ENCODE data around the gene ETS1. TPM values are rescaled to one million over a fixed set of nuclear protein-coding genes. Genes with fewer than 3 reads are reported as not detected.
A peak's percentile ranks its signal among the peaks of the same experiment; 100 is the strongest.

Gene ETS1
- total RNA-seq, 1 donor from 2014 or later = 121 TPM

DNA sequence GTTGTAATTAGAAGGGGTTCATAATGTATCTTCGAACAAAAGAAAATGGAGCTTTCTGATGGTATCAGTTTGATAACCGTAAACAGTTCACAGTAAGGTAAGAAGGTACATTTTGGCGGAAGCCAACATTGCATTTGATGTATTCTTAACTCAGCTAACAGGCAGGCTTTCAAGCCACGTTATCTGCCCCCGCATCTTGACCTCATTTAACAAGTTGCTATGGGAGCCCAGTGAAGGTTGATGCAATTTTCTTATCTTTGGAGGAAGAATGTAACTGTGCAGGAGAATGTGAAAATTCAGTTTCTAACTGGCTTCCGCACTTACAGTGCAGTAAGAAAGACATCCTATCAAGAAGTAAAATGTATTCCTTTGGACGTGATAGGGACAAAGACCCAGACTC lies 110.6 kb downstream of the ETS1 start:
- intact Hi-C loops (cut with DNase I) = no loop called here
- DNase-seq (no peak), ATAC-seq (peak; percentile 77)
- Histone ChIP-seq H3K4me3 (no peak overlapping the region), H3K9me3 (no peaks in the 10 kb centered on the region), H3K27ac (no peak overlapping the region), H3K27me3 (no peaks in the 10 kb centered on the region), H3K4me1 (peaks cover 91% of the 10 kb centered on the region), H3K36me3 (peaks cover 43% of the 10 kb centered on the region)
- TF ChIP-seq, protein P1, sequence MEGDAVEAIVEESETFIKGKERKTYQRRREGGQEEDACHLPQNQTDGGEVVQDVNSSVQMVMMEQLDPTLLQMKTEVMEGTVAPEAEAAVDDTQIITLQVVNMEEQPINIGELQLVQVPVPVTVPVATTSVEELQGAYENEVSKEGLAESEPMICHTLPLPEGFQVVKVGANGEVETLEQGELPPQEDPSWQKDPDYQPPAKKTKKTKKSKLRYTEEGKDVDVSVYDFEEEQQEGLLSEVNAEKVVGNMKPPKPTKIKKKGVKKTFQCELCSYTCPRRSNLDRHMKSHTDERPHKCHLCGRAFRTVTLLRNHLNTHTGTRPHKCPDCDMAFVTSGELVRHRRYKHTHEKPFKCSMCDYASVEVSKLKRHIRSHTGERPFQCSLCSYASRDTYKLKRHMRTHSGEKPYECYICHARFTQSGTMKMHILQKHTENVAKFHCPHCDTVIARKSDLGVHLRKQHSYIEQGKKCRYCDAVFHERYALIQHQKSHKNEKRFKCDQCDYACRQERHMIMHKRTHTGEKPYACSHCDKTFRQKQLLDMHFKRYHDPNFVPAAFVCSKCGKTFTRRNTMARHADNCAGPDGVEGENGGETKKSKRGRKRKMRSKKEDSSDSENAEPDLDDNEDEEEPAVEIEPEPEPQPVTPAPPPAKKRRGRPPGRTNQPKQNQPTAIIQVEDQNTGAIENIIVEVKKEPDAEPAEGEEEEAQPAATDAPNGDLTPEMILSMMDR (IDR thresholded peaks at IDR 0.05) = no peak

DNA sequence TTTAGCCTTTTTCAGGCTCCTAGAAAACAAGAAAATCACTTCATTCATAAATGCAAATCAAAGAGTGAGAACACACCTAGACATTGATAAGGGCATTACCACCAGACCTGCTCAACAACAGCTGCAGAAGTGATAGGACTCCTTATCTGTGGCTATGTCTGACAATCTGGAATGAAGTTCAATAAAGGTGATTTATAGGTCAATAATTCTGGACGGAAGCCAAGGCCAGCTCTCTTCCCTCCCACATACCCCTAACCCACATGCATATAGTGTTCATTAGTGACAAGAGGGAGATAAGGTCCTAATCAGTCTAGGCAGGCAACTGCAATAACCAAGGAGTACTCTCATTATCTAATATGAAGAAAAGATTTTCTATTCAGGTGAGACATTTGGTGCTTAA lies 111.3 kb downstream of the ETS1 start:
- Histone ChIP-seq H3K4me1 (peaks cover 91% of the 10 kb centered on the region), H3K27ac (peak overlapping the region; percentile 48)

DNA sequence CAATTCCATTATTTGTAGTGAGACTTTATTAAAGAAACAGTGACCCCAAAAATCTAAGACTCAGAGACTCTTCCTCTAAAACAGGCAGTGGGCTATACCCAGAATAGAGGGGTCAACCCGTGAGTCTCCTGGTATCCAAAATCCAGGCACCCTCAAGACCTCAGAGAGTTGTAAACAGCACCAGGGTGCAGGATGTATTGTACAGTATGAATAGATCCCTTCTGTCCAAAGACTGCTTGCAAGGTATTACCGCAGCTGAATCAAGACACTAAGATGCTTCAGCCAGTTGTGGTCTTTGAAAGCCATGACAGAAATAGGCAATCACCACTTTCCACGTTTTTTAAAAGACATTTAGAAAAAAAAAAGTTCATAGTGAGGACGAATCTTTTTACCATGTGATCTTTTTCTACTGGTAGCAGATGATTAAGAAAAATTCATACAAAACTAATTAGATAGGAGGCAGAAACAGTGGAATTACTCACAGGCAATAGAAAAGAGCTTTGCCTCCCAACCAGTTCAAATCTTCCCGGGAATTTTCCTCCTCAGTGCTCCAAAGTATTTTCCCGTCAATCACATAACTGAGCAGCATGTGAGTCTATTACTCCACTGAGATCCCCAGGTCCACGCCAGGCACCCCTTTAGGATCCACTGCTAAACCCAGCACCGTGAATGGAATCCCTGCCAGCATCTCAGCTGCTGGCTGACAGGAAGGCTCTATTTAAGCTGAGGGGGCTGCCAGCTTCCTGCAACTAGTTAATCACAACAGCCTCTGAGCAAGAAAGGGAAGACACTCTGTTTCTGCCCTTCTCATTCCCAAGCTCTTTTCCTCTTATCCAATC lies 113.1 kb downstream of the ETS1 start:
- ATAC-seq = no peak
- Histone ChIP-seq H3K27ac (peak overlapping the region; percentile 48), H3K36me3 (peaks cover 39% of the 10 kb centered on the region), H3K4me1 (peaks cover 86% of the 10 kb centered on the region), H3K27me3 (no peaks in the 10 kb centered on the region), H3K4me3 (no peak overlapping the region), H3K9me3 (no peaks in the 10 kb centered on the region)
- no peak for DNase-seq
- intact Hi-C loops (cut with DNase I) = no loop called here
- TF ChIP-seq, protein P1 (IDR thresholded peaks at IDR 0.05) = no peak

More for the DNA sequence above, 111.3 kb downstream of the ETS1 start:
- H3K27me3 ChIP-seq = no peaks in the 10 kb centered on the region
- H3K36me3 ChIP-seq = peaks cover 43% of the 10 kb centered on the region
- H3K9me3 ChIP-seq = no peaks in the 10 kb centered on the region
- intact Hi-C loops (cut with DNase I) = no loop called here
- TF ChIP-seq, protein P1 (IDR thresholded peaks at IDR 0.05) = no peak
- DNase-seq = no peak
- ATAC-seq = no peak
- H3K4me3 ChIP-seq = no peak overlapping the region

DNA sequence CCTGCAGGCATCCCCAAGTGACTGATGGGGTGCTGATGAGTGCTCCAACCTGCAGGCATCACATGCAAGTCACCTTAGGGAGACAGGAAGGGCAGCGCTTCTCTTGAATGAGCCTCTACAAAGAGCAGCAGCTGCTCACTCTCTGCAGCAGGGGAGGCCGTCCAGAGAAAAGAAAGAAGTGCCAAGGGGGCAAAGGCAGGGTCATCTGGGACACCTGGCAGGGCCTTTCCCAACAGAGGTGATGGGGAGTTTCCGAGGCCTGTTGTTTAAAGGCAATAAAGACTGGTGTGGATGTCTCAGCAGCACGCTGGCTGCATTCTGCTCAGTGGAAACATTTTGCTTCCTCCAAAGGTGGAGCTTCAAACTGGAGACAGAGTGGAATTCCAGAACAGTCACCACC lies 113.7 kb downstream of the ETS1 start:
- intact Hi-C loops (cut with DNase I) = no loop called here
- Histone ChIP-seq H3K27ac (no peak overlapping the region), H3K9me3 (no peaks in the 10 kb centered on the region), H3K4me3 (no peak overlapping the region), H3K27me3 (no peaks in the 10 kb centered on the region), H3K4me1 (peaks cover 85% of the 10 kb centered on the region), H3K36me3 (peaks cover 33% of the 10 kb centered on the region)
- TF ChIP-seq, protein P1 (IDR thresholded peaks at IDR 0.05) = no peak
- no peak for DNase-seq
- ATAC-seq = no peak

DNA sequence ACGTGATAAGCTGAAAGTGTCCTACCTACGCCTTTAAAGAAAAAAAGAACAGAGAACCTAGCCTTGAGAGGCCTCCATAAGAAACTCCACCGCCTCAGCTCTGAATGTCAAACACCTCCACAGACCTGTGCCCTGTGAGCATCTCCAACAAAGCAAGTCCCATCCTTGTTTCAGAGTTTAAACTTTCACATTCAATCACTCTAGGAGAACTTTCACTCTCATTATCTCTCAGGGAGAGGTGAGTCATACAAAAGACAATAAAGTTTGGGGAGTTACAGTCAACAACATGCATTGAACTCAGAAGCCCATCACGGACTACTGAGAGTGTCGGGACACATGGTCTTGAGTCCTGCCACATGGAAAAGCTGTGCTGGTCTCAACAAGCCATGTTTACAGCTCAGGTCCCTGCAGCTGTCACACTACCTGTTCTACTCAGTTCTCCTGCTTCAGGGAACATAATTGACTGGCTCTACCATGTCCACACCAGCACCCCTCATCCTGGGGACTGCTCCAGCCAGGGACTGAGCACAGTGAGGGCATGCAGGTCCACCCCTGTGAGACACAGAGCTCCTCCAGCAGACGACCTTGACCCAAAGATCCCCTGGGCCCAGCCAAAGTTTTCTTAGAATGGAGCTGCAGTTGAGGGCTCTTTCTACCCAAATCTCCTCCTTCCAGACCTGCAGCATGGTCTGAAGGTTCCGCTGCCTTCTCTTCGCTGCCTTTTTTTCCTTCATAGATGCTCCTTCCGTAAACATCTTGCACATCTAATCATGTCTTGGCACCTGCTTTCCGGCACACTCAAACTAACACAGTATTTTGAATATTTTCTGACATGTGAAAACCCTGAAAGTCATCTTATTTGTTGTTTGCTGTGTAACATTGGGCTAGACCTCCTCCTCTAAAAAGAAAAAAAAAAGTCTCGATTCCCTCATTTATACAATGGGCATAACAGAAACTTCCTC lies 114.9 kb downstream of the ETS1 start:
- ATAC-seq = no peak
- H3K4me1 ChIP-seq = peaks cover 87% of the 10 kb centered on the region
- TF ChIP-seq, protein P1 (IDR thresholded peaks at IDR 0.05) = no peak
- H3K9me3 ChIP-seq = no peaks in the 10 kb centered on the region
- peaks cover 24% of the 10 kb centered on the region for H3K36me3 ChIP-seq
- DNase-seq = no peak
- no peak overlapping the region for H3K4me3 ChIP-seq
- H3K27ac ChIP-seq = peak overlapping the region; percentile 56
- no peaks in the 10 kb centered on the region for H3K27me3 ChIP-seq
- intact Hi-C loops (cut with DNase I) = no loop called here

Measured in upper lobe of right lung (tissue), 1 donor.